CD4-positive, alpha-beta T cell (primary cell): Measurements from ENCODE around the gene LBR. TPM values are rescaled to one million over a fixed set of nuclear protein-coding genes. Genes with fewer than 3 reads are reported as not detected.

Experiments used
- ATAC-seq: fragments of 200-7000 bp; cut with Tn5 transposase; one replicate; pipeline ENCODE4 v1.10.0; 2022; ENCODE audit warnings: mild to moderate bottlenecking; ENCODE audit not compliant: poor library complexity
- CTCF ChIA-PET: fragments of 350-600 bp; sonication (Branson Sonifier 250); formaldehyde crosslinking; loops from one replicate; lab custom pipeline; 2021; ENCODE audit warnings: antibody characterized with exemption, inconsistent platforms; lab: Charles Lee
- POLR2A ChIA-PET: fragments of 350-600 bp; sonication (Branson Sonifier 250); formaldehyde crosslinking; loops from one replicate; lab custom pipeline; 2021; ENCODE audit warnings: antibody characterized with exemption, inconsistent platforms; lab: Charles Lee
- DNase-seq, 14 experiments: peaks; one replicate each; pipeline ENCODE4 v3.0.0-alpha.2; 2013 to 2020; ENCODE audit warnings: mixed read lengths in 2 of 14
- H3K27ac ChIP-seq, 2 donors: one replicate each; pipeline versions ENCODE4 v1.5.1 to v1.7.0; 2013; ENCODE audit warnings: low read length in 2 of 2, low read depth in 1 of 2, mild to moderate bottlenecking in 1 of 2
- H3K27me3 ChIP-seq, 2 experiments: 1 replicate in 1 of 2; 2 replicates in 1 of 2; pipeline versions ENCODE4 v1.6.1 to v1.7.0; 2013; ENCODE audit warnings: low read length in 2 of 2, control low read depth in 1 of 2, mild to moderate bottlenecking in 1 of 2, moderate library complexity in 1 of 2; ENCODE audit not compliant: insufficient read depth in 2 of 2, control insufficient read depth in 1 of 2
- H3K36me3 ChIP-seq: one replicate; pipeline ENCODE4 v1.6.1; 2013; ENCODE audit warnings: low read length, control low read depth; ENCODE audit not compliant: insufficient read depth
- H3K4me1 ChIP-seq: one replicate; pipeline ENCODE4 v1.6.1; 2013; ENCODE audit warnings: low read length, control low read depth; ENCODE audit not compliant: insufficient read depth
- H3K4me3 ChIP-seq: one replicate; pipeline ENCODE4 v1.5.1; 2013; ENCODE audit warnings: mild to moderate bottlenecking, low read length, moderate library complexity
- H3K9me3 ChIP-seq, 2 experiments: 1 replicate in 1 of 2; 2 replicates in 1 of 2; pipeline versions ENCODE4 v1.6.1 to v1.7.0; 2013; ENCODE audit warnings: low read length in 2 of 2, mild to moderate bottlenecking in 2 of 2, control low read depth in 1 of 2, moderate library complexity in 1 of 2; ENCODE audit not compliant: control insufficient read depth in 1 of 2, insufficient read depth in 1 of 2
- H3K27ac Mint-ChIP-seq: one replicate; pipeline ENCODE4 v1.8.0; 2020; ENCODE audit warnings: mixed read lengths
- H3K27me3 Mint-ChIP-seq: one replicate; pipeline ENCODE4 v1.8.0; 2021; ENCODE audit warnings: mixed read lengths
- H3K36me3 Mint-ChIP-seq: one replicate; pipeline ENCODE4 v1.8.0; 2021; ENCODE audit warnings: low read depth, mixed read lengths
- H3K4me1 Mint-ChIP-seq: one replicate; pipeline ENCODE4 v1.8.0; 2021; ENCODE audit warnings: low read depth, mixed read lengths
- H3K4me3 Mint-ChIP-seq: one replicate; pipeline ENCODE4 v1.8.0; 2020; ENCODE audit warnings: mild to moderate bottlenecking, mixed read lengths
- H3K9me3 Mint-ChIP-seq: one replicate; pipeline ENCODE4 v1.8.0; 2020; ENCODE audit warnings: mixed read lengths
- CTCF ChIP-seq: fragments of 200-600 bp; IDR thresholded peaks from one replicate; pipeline ENCODE4 v1.8.0; 2022; ENCODE audit warnings: antibody characterized with exemption, mild to moderate bottlenecking
- intact Hi-C, 2 experiments: fragments of 100-400 bp; cut with DNase I in 1 of 2; cut with micrococcal nuclease in 1 of 2; formaldehyde crosslinking; loops; one replicate each; pipeline versions ENCODE4 v1.15.1 to v1.9.0; 2023 to 2025; cut with DNase I, micrococcal nuclease
- total RNA-seq, 174 experiments: library from RNA in 2 of 174; stranded (reverse) in 2 of 174; gene quantifications; one replicate each; pipeline ENCODE4 v1.2.3 and lab custom pipeline; 2021 to 2026

Gene LBR
- total RNA-seq, 2 experiments from 2014 or later = 118 to 129 TPM

GRCh38 chr1:225413708-225414375 is 14.0 kb downstream of the LBR start:
- intact Hi-C loops = no loop called here
- POLR2A ChIA-PET = interaction anchor here (1.6 to 1.9 kb wide), 3 partner anchors 12 to 586 kb away, joined by 3 to 9 read pairs (median 4); partner anchors contain the start of gene SDE2
- CTCF ChIA-PET = no interaction called here
- DNase-seq (peak in 2 of 14 experiments; percentile 19 to 29), ATAC-seq (peak; percentile 26)
- H3K27ac Mint-ChIP-seq = no peak overlapping the region
- no peak overlapping the region for H3K4me3 Mint-ChIP-seq
- H3K4me1 Mint-ChIP-seq = peaks cover 18% of the 10 kb centered on the region
- H3K9me3 ChIP-seq = no peaks in the 10 kb centered on the region
- peaks cover 97% of the 10 kb centered on the region for H3K36me3 ChIP-seq
- H3K27me3 ChIP-seq = no peaks in the 10 kb centered on the region
- TF ChIP-seq CTCF = no peak
- H3K27ac ChIP-seq = no peak overlapping the region
- H3K9me3 Mint-ChIP-seq = no peaks in the 10 kb centered on the region
- no peaks in the 10 kb centered on the region for H3K4me1 ChIP-seq
- peaks cover 98% of the 10 kb centered on the region for H3K36me3 Mint-ChIP-seq
- no peak overlapping the region for H3K4me3 ChIP-seq
- H3K27me3 Mint-ChIP-seq = no peaks in the 10 kb centered on the region

- H3K27me3 ChIP-seq = no peaks in the 10 kb centered on the region
- no peak overlapping the region for H3K27ac Mint-ChIP-seq
- H3K36me3 Mint-ChIP-seq = peaks cover 98% of the 10 kb centered on the region
- no peak overlapping the region for H3K4me3 Mint-ChIP-seq
- intact Hi-C loops = no loop called here
- H3K36me3 ChIP-seq = peaks cover 96% of the 10 kb centered on the region
- DNase-seq (no peak), ATAC-seq (no peak)
- H3K4me1 Mint-ChIP-seq = peaks cover 12% of the 10 kb centered on the region
- no peaks in the 10 kb centered on the region for H3K4me1 ChIP-seq
- H3K4me3 ChIP-seq = no peak overlapping the region
- POLR2A ChIA-PET = interaction anchor here (0.6 to 1.6 kb wide), 2 partner anchors 465 to 586 kb away, joined by 3 to 6 read pairs; partner anchors contain the start of gene SDE2
- CTCF ChIA-PET = no interaction called here
- no peak overlapping the region for H3K27ac ChIP-seq
- TF ChIP-seq CTCF = no peak
- H3K27me3 Mint-ChIP-seq = no peaks in the 10 kb centered on the region
- no peaks in the 10 kb centered on the region for H3K9me3 ChIP-seq
- H3K9me3 Mint-ChIP-seq = no peaks in the 10 kb centered on the region
Observed at GRCh38 chr1:225412803-225413351, 15.0 kb downstream of the LBR start.

GRCh38 chr1:225412321-225412720 is 15.5 kb downstream of the LBR start:
- Histone ChIP-seq H3K36me3 (peaks cover 94% of the 10 kb centered on the region), H3K27ac (no peak overlapping the region), H3K4me3 (no peak overlapping the region), H3K27me3 (no peaks in the 10 kb centered on the region), H3K9me3 (no peaks in the 10 kb centered on the region), H3K4me1 (no peaks in the 10 kb centered on the region)
- Mint-ChIP-seq H3K36me3 (peaks cover 98% of the 10 kb centered on the region), H3K4me1 (peaks cover 12% of the 10 kb centered on the region), H3K4me3 (no peak overlapping the region), H3K9me3 (no peaks in the 10 kb centered on the region), H3K27me3 (no peaks in the 10 kb centered on the region), H3K27ac (no peak overlapping the region)
- intact Hi-C loops = no loop called here
- ATAC-seq (no peak), DNase-seq (no peak)
- TF ChIP-seq CTCF = no peak
- POLR2A ChIA-PET = no interaction called here
- CTCF ChIA-PET = no interaction called here
